DMS53 treated with DMSO at 0.1 percent for 48 hours (cell line): ENCODE measurements around the gene AUTS2.

Experiments
- DNase-seq: peaks from one replicate; lab custom pipeline; 2025; ENCODE audit not compliant: unreplicated experiment; lab: John Stamatoyannopoulos, UW

The AUTS2 gene

DNA sequence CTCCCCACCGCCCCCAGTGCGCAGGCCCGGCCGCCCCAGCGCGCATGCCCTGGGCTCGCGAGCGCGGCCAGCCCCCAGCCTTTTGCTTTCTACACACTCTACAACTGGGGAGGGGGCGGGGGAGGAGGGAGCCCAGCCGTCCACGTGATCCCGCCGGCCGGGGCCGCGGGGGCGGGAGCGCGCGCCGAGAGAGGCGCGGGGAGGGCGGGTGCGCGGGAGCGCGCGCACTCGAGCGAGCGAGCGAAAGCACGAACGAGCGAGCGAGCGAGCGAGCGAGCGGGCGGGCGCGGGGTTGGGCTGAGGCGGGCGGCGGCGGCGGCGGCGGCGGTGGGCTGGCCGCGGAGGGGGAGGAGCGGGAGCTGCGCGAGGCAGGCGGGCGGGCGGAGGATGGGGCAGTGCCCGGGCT is at the start of gene AUTS2:
TSS of gene AUTS2 (plus strand) at position 395 of the 406 bp plus-strand sequence. CDS start 1,179 bp downstream, outside the sequence.
- DNase-seq, result peak; percentile 70

DNA sequence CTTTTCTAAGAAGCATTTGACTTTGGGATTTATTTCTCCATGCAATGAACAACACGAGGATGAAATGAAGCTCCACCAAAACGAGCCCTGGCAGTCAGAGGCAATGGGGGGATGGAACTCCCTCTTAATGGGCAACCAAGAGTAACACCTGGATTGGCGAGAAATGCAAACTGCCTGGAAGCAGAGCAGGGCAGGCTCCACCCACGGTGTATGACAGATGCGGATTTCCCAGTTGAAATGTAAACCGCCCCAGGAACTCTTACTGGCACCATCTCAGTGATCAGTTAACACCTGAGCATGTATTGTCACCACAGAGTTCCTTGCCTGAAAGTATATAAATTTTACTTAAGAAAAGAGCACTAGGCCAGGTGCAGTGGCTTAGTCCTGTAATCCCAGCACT is 47.3 kb upstream of the AUTS2 start:
- DNase-seq, result no peak

DNA sequence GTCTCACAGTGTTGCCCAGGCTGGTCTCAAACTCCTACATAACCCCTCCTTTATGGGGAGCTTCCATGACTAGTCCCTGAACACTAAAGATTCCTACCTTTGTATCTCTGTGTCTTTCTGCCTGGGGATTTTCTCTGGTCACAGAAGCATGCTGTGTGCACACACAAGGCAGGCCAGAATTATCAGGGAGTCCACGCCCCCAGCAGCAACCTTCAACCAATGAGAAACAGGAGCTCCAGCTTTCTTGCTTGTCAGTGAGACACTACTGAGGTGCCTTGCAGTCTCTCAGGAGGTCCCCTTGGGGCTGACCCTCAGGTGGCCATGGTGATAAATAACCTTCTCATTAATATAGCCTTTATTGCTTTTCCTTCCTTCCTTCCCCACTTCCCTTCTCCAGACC is 45.1 kb upstream of the AUTS2 start:
- no peak for DNase-seq

DNA sequence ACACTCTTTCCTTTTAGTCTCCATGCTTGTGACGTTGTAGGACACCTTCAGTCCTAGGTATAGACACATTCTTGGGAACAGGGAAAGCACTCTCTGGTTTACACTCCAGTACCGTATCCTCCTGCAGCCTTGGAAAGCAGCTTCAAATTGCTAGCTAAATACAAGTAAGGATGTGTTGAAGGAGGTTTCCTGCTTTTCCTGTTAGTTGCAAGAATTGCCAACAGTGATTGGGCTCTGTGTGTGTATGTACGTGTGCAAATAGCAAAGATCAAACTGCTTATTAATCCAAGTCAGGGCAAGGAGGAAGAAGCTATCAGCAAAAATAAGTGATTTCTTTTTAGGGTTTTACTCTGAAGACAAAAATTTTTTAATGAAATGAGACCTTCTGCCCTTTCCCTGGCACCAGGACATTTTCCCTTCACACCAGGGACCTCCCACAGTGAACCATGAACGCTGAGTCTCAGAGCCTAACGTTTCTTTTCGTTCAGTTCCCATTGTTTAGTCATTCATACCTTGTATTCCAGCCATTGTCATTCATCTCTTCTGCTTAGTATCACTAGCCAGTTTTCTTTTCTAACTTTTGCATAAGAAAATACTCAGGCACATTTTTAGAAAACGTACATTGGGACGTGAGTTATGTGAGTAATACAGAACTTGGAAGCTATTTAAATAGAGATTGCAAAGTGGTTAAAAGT is 36.9 kb upstream of the AUTS2 start:
- DNase-seq, result no peak

DNA sequence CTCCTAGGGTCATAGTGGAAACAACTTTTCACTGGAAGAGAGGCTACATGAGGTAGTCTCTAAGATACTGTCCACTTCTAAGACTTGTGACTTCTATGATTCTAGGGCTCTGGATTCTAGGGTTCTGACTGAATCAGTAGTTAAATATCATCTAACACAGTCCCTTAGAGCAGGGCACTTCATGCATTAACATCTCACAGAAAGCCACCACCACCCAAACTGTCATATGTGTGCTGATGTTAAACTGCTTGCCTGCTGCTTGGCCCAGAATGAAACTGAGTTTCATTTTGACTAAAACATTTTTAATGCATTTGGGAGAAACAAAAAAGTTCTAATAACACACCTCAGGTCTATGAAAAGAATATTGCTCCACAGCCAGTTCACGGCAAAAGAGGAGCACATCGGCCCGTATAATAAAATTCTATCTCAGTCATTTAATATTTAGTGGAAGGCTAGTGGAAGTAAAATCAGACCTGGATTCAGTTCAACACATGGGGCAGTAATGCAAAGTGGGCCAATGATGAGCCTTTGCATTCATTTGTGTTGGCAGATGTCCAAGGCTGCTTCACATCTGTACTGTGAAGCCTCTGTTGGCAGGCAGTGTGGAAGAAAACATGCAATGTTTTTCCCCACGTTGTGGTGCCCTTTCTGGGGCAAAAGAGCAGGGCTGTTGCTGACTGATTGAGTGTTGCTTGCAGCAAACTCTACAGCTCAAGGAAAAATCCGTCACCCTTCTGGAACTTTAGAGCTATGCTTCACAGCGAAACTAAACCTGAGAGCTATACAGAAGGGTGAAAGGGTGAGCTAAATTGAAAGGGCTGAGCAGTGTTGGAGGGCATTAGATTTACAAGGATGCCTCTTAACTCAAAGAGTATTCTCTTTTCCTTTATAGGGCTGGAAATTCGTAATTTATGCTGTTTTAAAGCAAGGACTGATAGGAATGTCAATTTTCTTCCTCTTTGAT is 33.5 kb upstream of the AUTS2 start:
- DNase-seq, result no peak

DNA sequence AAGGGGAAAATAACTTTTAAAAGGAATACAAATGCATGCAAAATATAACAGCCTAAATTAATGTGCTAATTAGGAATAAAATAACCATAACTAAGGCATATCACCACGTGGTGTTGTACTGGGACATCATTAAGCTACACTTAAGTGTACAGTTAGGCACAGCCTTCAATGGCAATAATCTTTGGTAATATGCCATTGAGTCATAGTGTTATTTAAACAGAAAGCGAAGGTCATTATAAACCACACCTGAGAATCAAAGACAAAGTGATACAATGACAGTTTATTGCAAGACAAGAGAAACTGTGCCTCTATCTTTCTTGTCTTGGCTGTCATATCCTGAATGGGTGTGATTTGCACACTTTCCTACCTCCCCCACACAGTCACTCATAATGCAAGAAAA is 30.5 kb upstream of the AUTS2 start:
- DNase-seq, result no peak

DNA sequence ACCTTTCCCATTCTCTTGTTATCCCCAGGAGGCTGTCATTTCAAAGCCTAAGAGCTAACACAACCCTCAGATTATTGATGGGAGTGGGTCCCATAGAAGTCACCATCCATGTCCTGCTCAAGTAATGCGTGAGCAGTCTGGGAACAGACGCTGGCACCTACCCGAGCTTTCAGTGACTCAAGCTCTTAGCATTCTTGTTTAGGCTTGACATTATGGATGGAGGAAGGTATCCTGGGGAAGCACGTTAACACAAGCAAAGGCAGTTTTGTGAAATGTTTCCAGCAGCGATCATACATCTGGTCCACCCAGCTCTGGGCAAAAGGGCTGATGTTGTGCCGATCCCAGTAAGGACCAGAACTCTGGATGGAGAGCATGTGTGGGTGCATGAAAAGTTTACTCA is 30.0 kb upstream of the AUTS2 start:
- no peak for DNase-seq

DNA sequence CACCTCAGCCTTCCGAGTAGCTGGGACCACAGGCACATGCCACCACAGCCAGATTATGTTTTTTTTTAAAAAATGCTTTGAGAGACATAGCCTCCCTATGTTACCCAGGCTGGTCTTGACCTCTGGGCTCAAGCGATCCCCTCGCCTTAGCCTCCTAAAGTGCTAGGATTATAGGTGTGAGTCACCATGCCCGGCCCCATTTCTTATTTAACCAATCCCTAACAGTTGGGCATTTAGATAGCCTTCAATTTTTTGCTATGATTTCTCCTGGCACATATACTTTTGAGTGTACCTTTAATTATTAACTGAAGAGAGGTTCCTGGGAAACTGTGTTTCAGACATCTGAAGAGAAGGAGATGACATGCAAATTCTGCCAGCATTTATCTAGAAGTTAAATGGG is 22.6 kb upstream of the AUTS2 start:
- DNase-seq, result no peak

DNA sequence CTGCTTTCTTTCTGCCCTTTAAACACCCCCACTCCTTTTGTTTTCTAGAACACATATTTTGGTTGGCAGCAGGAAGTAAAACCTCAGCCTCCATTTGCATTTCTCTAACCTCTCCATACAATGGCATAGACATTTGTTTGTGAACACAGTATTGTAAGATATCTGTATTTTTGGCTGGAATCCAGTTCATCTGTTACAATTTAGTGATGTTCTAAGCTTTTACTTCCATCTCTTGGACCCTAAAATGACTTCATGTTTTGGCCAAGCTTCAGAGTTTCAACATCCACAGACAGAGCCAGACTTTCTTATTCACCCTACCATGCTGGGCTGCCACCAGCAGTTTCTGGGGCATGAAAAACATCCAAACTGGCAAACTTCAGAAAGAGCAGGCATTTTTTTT is 21.1 kb upstream of the AUTS2 start:
- no peak for DNase-seq

DNA sequence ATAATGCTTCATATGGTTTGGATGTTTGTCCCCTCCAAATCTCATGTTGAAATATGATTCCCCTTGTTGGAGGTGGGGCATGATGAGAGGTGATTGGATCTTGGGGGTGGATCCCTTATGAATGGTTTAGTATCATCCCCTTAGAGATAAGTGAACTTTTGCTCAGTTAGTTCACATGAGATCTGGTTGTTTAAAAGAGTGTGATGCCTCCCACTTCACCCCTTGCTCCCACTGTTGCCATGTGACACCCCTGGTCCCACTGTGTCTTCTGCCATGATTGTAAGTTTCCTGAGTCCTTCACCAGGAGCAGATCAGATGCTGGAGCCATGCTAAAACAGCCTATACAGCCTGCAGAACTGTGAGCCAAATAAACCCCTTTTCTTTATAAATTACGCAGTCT is 13.1 kb upstream of the AUTS2 start:
- DNase-seq, result no peak

DNA sequence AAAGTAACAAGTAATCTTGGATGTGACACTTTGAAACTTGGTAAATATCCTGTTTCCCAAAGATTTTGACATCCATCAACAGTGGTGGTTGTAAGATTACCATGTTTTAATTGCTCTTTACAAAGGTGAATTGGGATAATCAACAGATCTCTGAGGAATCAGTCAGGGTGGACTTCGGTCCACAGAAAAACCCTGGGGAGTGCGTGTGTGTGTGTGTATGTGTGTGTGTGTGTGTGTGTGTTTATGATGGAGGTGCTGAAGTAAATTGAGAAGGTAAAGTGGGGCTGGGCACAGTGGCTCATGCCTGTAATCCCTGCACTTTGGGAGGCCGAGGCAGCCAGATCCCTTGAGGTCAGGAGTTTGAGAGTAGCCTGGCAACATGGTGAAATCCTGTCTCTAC is 12.0 kb upstream of the AUTS2 start:
- DNase-seq, result no peak

DNA sequence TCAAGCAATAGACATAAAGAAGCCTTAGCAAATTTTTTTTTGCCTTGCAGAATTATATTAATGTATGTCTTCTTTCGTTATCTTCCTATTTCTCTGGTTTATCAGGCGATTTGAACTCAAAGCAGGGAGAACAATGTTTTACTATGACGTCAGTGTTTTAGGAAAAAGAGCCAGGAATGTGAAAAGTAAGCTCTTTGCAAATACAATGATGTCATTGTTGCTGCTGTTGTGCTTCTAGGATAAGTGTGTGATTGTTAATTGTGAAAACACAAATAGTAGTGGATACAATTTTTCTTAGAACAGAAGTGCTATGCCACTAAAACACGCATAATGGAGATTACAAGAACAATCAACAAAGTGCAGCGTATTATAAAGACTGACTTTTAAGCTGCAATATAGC is 9.5 kb upstream of the AUTS2 start:
- DNase-seq, result no peak

DNA sequence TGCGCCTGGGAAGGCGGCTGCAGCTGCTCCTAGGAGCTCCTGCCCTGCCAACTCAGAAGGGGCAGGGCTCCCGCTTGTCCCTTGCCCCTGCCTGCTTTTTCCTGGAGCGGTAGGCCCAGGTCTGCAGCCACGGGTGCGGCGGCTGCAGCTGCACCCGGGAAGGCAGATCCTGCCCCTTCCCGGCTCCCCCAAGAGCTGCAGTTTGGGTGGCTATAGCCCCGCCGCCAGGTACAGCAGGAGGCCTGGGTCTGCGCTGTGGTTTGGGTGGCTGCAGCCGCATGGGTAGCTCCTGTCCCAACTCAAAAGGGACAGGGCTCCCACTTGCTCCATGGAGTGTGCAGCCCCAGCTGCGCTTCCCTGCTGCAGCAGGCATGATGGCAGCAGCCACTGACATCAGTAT is 6.5 kb upstream of the AUTS2 start:
- no peak for DNase-seq

DNA sequence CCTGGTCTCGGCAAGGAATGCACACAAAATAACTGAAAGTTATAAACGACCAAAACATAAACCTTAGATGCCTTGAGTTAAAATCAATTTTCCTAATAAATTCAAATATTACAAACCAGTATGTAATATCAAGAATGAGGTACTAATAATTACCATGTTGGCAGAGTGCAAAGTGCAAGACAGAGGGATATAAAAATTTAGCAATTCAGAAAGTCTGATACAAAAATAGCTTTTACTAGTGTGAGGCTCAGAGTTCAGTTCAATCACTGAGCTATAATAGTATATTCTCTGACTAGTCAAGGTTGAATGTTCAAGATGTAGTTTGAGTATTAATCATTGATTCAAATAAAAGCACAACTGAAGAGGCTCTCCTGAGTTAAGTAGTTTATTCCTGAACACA is 4.8 kb upstream of the AUTS2 start:
- no peak for DNase-seq

DNA sequence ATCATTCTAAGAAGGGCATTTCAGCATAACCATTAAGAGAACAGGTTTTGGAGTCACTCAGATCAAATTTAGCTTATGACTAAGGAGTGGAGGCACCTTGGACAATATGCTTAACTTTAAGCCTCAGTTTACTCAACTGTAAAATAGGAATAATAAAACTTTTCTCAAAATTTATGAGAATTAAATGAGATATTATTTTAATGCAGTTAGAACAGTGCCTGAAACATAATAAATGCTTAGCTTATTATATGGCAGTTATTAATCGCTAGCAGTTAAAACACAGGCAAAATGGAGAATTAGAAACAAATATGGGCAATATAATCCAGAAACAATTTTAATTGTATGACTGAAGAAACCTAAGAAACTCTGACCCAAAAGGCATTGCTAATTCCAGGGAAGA is 2.9 kb upstream of the AUTS2 start:
- no peak for DNase-seq

DNA sequence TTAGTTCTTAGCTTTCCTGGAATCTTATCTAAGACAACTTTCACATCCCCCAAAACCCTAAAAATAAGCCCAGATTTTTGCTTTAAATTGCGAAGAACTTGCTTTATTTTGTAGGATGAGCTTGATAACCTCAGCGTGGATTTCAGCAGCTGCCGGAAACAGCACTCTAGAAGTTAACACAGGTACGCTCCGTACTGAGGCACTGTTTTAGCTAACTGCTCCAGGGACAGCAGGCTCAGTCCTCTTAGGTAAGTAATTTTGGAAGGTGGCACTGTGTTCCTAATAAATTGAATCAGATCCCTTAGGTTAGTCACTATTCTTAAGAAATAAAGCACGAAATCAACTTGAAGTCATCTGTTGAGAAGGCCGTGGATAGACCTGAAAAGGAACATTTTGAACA is 2.2 kb upstream of the AUTS2 start:
- DNase-seq, result no peak

DNA sequence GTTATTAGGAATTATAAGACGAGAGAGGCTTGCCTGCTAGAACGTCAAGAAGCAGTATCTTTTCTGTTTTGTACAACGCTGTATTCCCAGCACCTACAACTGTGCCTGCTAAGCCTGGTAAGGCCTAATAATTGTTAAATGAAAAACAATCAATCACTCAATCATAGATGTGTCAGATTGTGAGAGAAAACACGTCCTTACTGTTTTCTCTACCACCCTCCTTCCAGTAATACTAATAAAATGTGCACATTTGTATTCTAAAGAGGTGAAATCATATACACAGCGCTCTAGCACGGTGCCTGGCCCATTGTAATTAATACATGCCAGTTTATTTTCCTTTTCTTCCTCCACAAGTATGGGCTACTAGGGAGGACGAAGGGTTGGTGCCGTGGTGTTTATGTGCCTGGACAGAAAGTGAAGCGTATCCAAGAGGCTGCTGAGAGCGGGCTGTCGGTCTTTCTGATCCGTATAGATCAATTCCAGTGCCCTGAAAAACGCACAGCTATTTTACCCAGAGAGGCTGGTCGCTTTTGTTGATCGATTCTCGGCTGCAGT is 1.5 kb upstream of the AUTS2 start:
- DNase-seq, result peak; percentile 29

DNA sequence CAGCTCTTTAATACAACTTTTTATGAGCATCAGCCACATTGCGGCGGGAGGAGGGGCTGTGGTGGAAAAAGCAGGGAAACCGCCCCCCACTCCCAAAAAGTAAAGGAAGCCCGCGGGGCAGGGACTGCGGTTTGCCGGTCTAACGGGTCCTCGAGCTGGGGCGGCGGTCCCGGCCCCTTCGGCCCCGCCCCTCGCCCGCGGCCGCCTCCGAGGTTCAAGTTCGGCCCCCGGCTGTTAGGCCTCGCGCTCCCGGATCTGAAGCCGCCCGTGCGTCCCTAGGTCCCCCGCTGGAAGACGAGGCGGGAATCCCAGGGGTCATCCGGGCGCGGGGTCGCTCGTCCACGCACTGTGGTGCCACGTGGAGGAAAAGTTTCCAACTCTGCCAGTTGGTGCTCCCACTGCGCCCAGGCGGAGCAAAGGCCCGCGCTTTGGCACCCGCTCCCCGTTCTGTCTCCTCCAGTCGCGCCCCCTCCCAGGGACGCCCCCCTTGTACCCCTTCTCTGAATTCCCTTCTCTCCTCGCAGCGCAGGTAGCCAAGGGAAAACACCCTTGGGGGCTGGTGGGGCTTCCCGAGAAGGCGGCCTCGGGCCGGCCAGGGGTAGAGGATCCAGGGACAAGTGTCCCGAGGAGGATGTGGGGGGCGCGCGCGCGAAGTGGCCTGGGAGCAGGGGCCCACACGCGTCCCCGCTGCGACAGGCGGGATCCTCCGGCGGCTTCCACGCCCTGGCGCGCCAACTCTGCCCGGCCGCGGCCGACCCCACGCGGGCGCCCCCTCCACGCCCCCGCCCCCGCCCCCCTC is 798 bp upstream of the AUTS2 start:
- peak; percentile 29 for DNase-seq

DNA sequence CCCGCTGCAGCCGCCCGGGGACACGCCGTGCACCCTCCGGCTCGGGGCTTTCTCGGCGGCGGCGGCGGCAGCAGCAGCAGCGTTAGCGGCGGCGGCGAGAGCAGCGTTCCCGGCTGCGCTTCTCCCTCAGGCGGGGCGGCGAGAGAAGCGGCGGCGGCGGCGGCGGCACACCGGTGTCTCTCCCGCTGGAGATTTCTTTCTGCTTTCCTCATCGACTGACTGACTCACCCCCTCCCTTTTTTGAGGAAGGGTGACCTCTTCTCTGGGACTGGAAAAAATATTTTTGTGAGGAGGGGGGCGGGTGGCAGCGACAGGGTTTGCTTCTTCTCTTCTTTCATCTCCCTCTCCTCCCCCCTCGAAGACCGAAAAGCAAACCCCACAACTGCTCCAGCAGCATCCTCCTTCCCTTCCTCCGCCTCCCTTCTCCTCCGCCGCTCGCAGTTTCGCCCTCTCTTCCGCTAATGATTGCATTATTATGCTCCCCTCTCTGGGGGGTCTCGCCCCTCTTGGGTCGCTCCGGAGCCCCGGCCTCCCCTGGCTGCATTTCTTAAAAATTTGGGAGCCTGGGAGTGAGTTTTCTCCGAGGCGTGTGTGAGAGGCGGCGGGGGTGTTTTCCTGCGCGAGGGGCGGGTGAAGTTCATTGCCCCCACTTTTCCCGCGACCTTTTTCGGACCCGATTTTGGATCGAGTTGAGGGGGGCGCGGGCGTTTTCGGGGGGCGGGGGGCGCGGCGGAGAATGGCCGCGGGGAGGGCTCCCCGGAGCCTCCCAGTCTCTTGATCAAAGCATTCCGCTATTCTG is 411 bp downstream of the AUTS2 start:
- DNase-seq, result peak; percentile 70

DNA sequence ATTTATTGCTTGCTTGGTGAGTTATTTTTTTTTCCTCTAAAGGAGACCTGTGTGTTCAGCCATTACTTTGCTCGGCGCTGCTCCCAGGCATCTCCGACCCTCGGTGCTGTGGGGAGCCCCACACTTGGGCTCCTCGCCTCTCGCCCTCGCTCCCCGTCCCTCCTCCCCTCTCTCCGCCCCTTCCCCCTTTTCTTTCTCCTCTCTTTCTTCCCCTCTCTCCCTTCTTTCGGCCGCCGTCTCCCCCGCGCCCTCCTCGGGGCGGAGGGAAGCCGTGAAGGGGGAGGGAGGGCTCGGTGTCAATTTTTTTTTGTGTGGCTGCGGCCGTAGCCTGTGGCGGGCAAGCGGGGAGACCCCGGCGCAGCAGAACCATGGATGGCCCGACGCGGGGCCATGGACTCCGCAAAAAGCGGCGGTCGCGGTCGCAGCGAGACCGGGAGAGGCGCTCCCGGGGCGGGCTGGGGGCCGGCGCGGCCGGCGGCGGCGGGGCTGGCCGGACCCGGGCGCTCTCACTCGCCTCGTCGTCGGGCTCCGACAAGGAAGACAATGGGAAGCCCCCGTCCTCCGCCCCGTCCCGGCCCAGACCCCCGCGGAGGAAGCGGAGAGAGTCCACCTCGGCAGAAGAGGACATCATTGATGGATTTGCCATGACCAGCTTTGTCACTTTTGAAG is 1.1 kb downstream of the AUTS2 start:
- DNase-seq, result peak; percentile 25
